ENCODE data around the gene ITGB6.
A peak's percentile ranks its signal among the peaks of the same experiment; 100 is the strongest.
"Not testable (repeated sequence)": the region's sequence is repeated elsewhere in the genome, so short reads cannot be mapped to it uniquely, and the experiment has no call there.

ITGB6 gene

DNA sequence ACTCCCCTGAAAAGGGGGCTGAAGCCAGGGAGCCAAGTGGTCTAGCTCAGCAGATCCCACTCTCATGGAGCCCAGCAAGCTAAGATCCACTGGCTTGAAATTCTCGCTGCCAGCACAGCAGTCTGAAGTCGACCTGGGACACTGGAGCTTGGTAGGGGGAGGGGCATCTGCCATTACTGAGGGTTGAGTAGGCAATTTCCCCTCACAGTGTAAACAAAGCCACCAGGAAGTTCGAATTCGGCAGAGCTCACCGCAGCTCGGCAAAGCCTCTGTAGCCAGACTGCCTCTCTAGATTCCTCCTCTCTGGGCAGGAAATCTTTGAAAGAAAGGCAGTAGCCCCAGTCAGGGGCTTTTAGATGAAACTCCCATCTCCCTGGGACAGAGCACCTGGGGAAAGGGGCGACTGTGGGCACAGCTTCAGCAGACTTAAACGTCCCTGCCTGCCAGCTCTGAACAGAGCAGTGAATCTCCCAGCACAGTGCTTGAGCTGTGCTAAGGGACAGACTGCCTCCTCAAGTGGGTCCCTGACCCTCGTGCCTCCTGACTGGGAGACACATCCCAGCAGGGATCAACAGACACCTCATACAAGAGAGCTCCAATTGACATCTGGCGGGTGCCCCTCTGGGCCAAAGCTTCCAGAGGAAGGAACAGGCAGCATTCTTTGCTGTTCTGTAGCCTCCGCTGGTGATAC, 18.8 kb downstream of the ITGB6 start:
- DNase-seq, result peak; percentile 11

DNA sequence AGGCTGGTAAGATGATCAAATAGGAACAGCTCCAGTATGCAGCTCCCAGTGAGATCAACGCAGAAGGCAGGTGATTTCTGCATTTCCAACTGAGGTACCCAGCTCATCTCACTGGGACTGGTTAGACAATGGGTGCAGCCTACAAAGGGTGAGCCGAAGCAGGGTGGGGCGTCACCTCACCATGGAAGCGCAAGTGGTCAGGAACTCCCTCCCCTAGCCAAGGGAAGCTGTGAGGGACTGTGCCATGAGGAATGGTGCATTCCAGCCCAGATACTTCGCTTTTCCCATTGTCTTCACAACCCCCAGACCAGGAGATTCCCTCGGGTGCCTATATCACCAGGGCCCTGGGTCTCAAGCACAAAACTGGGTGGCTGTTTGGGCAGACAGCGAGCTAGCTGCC, 19.4 kb downstream of the ITGB6 start:
- DNase-seq, result not testable (repeated sequence)

GRCh38 chr2:160180172-160180571, 19.9 kb downstream of the ITGB6 start:
- DNase-seq, result no peak

- DNase-seq, result no peak
Observed at GRCh38 chr2:160175169-160176134, 24.6 kb downstream of the ITGB6 start.

- no peak for DNase-seq
Observed at GRCh38 chr2:160174322-160174721, 25.8 kb downstream of the ITGB6 start.

DNA sequence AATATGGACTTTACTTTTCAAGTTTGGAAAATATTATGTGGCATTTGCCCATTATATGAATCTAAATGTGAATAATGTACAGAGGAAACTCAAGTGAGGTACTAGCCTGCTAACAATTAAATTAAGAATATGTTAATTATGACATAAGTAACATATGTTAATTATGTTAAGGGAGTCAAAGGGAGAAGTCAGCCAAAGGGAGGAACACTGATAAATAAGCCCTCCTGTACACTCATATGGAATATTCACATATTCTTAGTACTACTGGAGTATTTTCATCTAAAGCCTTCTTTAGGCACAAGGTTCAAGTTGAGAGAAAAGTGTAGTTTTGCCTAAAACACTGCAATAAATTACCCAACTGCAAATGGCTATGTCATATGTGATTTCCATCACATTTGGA, 30.1 kb downstream of the ITGB6 start:
- no peak for DNase-seq

GRCh38 chr2:160169471-160169870, 30.6 kb downstream of the ITGB6 start:
- DNase-seq, result no peak

- DNase-seq, result no peak
Observed at GRCh38 chr2:160168878-160169277, 31.2 kb downstream of the ITGB6 start.

- DNase-seq, result no peak
Observed at GRCh38 chr2:160167089-160167740, 32.9 kb downstream of the ITGB6 start.

DNA sequence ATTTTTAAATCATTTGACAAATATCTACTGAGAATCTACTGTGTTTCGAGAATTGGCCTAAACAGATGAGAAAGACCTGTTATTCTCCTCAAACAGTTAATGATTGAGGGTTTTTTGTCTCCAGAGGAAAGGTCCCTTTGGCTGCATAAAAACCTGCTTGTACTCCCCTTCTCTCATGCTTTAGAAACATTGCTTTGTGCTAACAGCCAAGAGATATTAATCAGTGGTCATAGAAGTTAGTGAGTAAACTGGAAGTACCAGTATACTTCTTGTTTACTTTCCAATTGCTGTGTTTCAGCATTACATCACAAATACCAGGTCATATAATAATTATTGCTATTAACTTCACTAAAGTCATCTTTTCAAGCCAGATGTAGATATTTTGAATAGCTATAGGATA, 34.1 kb downstream of the ITGB6 start:
- DNase-seq, result no peak

GRCh38 chr2:160165081-160165480, 35.0 kb downstream of the ITGB6 start:
- DNase-seq, result no peak

DNA sequence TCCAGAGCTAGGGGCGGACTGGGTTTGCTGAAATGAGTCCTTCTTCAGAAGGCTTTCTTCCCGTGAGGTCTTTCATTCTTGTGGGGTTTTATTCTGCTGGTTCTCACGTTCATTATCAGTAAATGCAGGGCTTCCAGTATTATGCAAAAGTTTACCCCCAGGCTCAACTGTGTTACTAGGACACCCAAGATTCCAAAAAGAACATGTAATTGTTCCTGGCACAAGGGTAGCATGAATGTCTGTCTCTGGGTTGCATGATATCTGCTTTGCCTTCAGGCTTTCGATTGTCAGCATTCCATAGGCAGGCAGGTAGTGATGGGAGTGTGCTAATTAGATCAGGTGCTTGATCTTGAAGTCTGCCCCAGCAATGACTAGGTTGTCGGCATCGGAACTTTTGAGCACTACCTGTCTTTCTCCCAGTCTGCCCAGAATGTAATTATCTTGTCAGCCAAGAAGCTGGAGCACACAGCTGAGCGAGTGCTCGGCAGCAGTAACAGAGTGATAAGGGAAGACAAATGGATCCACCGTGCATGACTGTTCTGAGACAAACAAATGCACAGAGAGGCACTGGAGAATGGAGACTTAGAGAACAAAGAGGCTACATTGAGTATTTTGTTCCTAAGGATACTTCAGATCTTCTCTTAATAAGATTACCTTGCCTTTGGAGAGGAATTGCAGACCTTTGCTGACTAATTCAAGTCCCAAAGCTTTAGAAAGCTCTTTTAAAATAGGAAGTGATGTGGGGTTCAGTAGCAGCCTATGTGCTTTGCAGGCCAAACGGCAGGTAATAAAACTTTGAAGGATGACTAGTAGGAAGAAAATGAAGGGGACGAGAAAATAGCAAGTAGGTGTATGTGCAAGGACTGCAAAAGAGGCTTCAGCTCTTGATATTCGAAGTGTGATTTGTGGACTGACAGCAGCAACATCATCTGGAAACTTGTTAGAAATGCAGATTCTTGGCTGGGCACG, 41.9 kb downstream of the ITGB6 start:
- DNase-seq, result no peak

- DNase-seq, result no peak
Observed at GRCh38 chr2:160156665-160157064, 43.4 kb downstream of the ITGB6 start.

- no peak for DNase-seq
Observed at GRCh38 chr2:160156100-160156499, 44.0 kb downstream of the ITGB6 start.

DNA sequence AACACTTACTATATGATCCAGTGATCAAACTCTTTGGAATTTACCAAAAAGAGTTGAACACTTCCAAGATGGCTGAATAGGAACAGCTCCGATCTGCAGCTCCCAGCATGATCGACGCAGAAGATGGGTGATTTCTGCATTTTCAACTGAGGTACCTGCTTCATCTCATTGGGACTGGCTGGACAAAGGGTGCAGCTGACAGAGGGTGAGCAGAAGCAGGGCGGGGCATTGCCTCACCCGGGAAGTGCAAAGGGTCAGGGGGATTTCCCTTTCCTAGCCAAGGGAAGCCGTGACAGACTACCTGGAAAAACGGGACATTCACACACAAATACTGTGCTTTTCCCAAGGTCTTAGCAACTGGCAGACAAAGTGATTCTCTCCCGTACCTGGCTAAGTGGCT, 51.7 kb downstream of the ITGB6 start:
- not testable (repeated sequence) for DNase-seq

DNA sequence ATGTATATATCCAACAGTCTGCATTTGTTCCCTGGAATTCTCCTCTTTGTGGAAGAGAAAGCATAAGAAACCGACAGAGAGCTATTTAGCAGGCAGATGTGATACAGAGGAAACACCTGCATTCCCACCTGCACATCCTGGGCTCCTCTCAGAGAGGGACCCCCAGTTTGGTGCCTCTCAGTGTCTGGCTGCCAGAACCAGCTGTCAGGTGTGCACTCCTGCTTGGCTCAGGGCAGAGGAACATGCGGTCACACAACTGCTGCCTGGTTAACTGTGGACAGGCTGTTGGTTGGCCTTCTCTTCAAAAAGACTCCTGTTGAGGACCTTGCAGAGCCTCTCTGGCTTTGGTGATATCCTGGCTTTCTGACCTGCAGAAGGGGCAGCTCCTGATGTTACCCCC, 54.6 kb downstream of the ITGB6 start:
- no peak for DNase-seq

GRCh38 chr2:160144280-160144990, 55.6 kb downstream of the ITGB6 start:
- no peak for DNase-seq

- DNase-seq, result no peak
Observed at GRCh38 chr2:160142472-160142871, 57.6 kb downstream of the ITGB6 start.

DNA sequence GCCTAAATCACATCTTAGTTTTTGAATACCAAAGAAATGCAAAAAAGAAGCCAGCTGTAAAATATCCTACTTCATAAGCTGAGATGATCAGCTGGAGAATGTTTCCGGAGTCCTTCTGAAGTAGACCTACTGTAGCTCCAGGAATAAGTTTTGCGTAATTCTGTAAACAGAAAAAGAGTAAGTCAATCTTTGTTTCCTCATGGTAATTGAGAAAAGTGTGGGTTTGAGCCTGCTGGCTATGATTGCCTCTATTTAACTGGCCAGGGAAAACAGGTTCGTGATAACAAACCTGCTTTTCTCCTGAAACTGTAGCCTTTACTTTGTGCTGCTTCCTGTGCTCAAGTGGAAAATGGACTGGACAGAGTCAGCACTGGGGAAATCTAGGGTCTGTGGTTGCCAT, 58.2 kb downstream of the ITGB6 start:
- DNase-seq, result no peak

- DNase-seq, result no peak
Observed at GRCh38 chr2:160141419-160141818, 58.7 kb downstream of the ITGB6 start.

DNA sequence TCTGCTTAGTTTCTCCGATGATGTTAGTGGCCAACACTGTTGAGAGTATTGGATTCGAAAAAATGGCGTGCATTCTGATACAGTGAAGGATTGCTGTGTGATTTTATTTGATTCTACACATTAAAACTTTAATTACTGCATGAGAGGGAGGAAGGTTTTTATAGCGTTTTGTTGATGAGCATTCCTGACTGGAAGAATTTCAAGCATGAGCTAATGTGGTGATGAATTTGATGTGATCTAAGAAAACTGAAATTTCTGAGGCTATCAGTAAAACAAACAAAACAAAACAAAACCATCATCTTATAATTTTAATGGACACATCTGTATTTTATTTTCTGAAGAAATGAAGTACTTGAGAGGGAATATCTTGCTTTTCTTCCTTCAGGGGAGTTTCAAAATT, 59.6 kb downstream of the ITGB6 start:
- no peak for DNase-seq

GRCh38 chr2:160139991-160140390, 60.1 kb downstream of the ITGB6 start:
- no peak for DNase-seq
